Measurements from ENCODE around the gene CNOT8.
"Not testable (repeated sequence)": the region's sequence is repeated elsewhere in the genome, so short reads cannot be mapped to it uniquely, and the experiment has no call there.

CNOT8 gene

GRCh38 chr5:154865466-154866184, 7.2 kb downstream of the CNOT8 start:
- DNase-seq (ENCODE audit: low read depth in 2 of 2) = no peak

- DNase-seq (ENCODE audit: low read depth in 2 of 2) = no peak
These were observed 8.4 kb downstream of the CNOT8 start for GRCh38 chr5:154866841-154867240.

GRCh38 chr5:154868702-154869101, 10.3 kb downstream of the CNOT8 start:
- DNase-seq (ENCODE audit: low read depth in 2 of 2) = no peak

- DNase-seq (ENCODE audit: low read depth in 2 of 2) = no peak
These were observed 13.3 kb downstream of the CNOT8 start for GRCh38 chr5:154871734-154872133.

- DNase-seq (ENCODE audit: low read depth in 2 of 2) = no peak
These were observed 15.4 kb downstream of the CNOT8 start for GRCh38 chr5:154873791-154874331.

GRCh38 chr5:154878642-154879335, 20.4 kb downstream of the CNOT8 start:
- DNase-seq (ENCODE audit: low read depth in 2 of 2) = no peak

- no peak for DNase-seq (ENCODE audit: low read depth in 2 of 2)
These were observed 23.6 kb downstream of the CNOT8 start for GRCh38 chr5:154881986-154882385.

GRCh38 chr5:154884424-154884823, 26.0 kb downstream of the CNOT8 start:
- DNase-seq (ENCODE audit: low read depth in 2 of 2) = no peak

GRCh38 chr5:154885439-154885838, 27.0 kb downstream of the CNOT8 start:
- no peak for DNase-seq (ENCODE audit: low read depth in 2 of 2)

GRCh38 chr5:154892369-154892771, 33.9 kb downstream of the CNOT8 start:
- no peak for DNase-seq (ENCODE audit: low read depth in 2 of 2)

GRCh38 chr5:154893381-154893780, 35.0 kb downstream of the CNOT8 start:
- DNase-seq (ENCODE audit: low read depth in 2 of 2) = no peak

- DNase-seq (ENCODE audit: low read depth in 2 of 2) = no peak
These were observed 37.5 kb downstream of the CNOT8 start for GRCh38 chr5:154895606-154896561.

GRCh38 chr5:154896562-154897165, 38.2 kb downstream of the CNOT8 start:
- DNase-seq (ENCODE audit: low read depth in 2 of 2) = no peak

- DNase-seq (ENCODE audit: low read depth in 2 of 2) = no peak
These were observed 39.8 kb downstream of the CNOT8 start for GRCh38 chr5:154898210-154898609.

- no peak for DNase-seq (ENCODE audit: low read depth in 2 of 2)
These were observed 40.9 kb downstream of the CNOT8 start for GRCh38 chr5:154899151-154899816.

GRCh38 chr5:154900066-154900465, 41.6 kb downstream of the CNOT8 start:
- DNase-seq (ENCODE audit: low read depth in 2 of 2) = no peak

GRCh38 chr5:154901276-154901675, 42.8 kb downstream of the CNOT8 start:
- no peak for DNase-seq (ENCODE audit: low read depth in 2 of 2)

GRCh38 chr5:154901913-154902312, 43.5 kb downstream of the CNOT8 start:
- DNase-seq (ENCODE audit: low read depth in 2 of 2) = no peak

- not testable (repeated sequence) for DNase-seq (ENCODE audit: low read depth in 2 of 2)
These were observed 47.2 kb downstream of the CNOT8 start for GRCh38 chr5:154905601-154906000.

GRCh38 chr5:154916874-154917273, 58.4 kb downstream of the CNOT8 start:
- DNase-seq (ENCODE audit: low read depth in 2 of 2) = no peak

GRCh38 chr5:154917757-154918156, 59.3 kb downstream of the CNOT8 start:
- no peak for DNase-seq (ENCODE audit: low read depth in 2 of 2)
